ENCODE measurements around the gene HEPN1. TPM values are rescaled to one million over a fixed set of nuclear protein-coding genes. Genes with fewer than 3 reads are reported as not detected.

HEPN1 gene
- total RNA-seq: not detected

DNA sequence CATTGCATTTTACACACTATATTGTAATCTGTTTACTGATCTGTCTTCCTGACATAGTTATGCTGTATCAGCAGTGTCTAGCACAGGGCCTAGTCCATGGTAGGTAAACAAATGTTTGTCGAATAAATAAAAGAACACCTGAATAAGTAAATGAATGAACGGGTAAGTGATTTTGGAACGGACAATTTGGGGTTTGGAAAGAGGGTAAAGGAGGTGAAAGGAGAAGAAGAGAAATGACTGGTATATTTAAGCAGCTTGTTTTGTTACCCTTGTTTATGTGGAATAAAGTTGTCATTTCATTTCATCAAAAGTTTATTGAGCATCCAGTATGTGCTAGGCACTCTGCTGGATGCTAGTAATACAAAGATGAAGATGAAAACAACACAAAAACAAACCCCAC is at the start of gene HEPN1:
HEPN1 (plus strand) TSS at position 301 of the 400 bp plus-strand sequence.
- DNase-seq: no peak
- Histone ChIP-seq H3K36me3 (no peaks in the 10 kb centered on the region), H3K9me3 (no peaks in the 10 kb centered on the region), H3K4me1 (peaks cover 0 to 11% (median 2%) of the 10 kb centered on the region in 3 donors), H3K4me3 (no peak within 1 kb of the TSS), H3K27ac (no peak within 1 kb of the TSS), H3K27me3 (peaks cover 0 to 50% (median 0%) of the 10 kb centered on the region in 4 donors)
- 74 to 76% methylated on average over 3 of the region's 3 CpGs for WGBS, 2 donors
- TF ChIP-seq POLR2A (IDR thresholded peaks at IDR 0.05): no peak
- TF ChIP-seq, protein P1, sequence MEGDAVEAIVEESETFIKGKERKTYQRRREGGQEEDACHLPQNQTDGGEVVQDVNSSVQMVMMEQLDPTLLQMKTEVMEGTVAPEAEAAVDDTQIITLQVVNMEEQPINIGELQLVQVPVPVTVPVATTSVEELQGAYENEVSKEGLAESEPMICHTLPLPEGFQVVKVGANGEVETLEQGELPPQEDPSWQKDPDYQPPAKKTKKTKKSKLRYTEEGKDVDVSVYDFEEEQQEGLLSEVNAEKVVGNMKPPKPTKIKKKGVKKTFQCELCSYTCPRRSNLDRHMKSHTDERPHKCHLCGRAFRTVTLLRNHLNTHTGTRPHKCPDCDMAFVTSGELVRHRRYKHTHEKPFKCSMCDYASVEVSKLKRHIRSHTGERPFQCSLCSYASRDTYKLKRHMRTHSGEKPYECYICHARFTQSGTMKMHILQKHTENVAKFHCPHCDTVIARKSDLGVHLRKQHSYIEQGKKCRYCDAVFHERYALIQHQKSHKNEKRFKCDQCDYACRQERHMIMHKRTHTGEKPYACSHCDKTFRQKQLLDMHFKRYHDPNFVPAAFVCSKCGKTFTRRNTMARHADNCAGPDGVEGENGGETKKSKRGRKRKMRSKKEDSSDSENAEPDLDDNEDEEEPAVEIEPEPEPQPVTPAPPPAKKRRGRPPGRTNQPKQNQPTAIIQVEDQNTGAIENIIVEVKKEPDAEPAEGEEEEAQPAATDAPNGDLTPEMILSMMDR (IDR thresholded peaks at IDR 0.05): no peak
- intact Hi-C loops (cut with DNase I): no loop called here

DNA sequence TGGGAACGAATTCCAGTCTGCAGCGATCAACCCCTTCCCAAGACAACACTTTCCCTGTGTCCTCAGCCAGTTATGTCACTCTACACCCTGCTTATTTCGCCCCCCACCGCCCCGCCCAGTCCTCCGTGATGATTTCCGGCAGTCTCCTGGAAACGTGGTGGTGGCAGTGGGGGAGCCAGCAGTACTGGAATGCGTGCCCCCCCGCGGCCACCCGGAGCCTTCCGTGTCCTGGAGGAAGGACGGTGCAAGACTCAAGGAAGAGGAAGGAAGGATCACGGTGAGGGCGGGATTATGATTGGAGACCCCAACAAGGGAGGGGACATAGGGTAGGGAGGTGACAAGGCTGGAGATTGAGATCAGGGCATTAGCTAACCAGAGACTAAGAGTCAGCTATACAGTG is 49.7 kb upstream of the HEPN1 start:
- Histone ChIP-seq H3K9me3 (no peaks in the 10 kb centered on the region), H3K27me3 (peaks cover 25 to 100% (median 47%) of the 10 kb centered on the region in 4 donors), H3K36me3 (no peaks in the 10 kb centered on the region), H3K4me1 (peaks cover 13 to 51% (median 33%) of the 10 kb centered on the region in 3 donors), H3K4me3 (peak overlapping the region in 1 of 4 donors; percentile 16), H3K27ac (no peak overlapping the region)
- TF ChIP-seq, protein P1 (IDR thresholded peaks at IDR 0.05): no peak
- TF ChIP-seq POLR2A (IDR thresholded peaks at IDR 0.05): no peak
- 12 to 15% methylated on average over 6 to 7 of the region's 16 CpGs for WGBS, 2 donors
- no peak for DNase-seq
- intact Hi-C loops (cut with DNase I): no loop called here

- peaks cover 25 to 100% (median 41%) of the 10 kb centered on the region in 4 donors for H3K27me3 ChIP-seq
- H3K9me3 ChIP-seq: no peaks in the 10 kb centered on the region
- H3K4me3 ChIP-seq: no peak overlapping the region
- H3K36me3 ChIP-seq: no peaks in the 10 kb centered on the region
- no peak overlapping the region for H3K27ac ChIP-seq
- 69 to 71% methylated on average over 8 to 9 of the region's 14 CpGs for WGBS, 2 donors
- TF ChIP-seq, protein P1 (IDR thresholded peaks at IDR 0.05): no peak
- TF ChIP-seq POLR2A (IDR thresholded peaks at IDR 0.05): no peak
- H3K4me1 ChIP-seq: peaks cover 13 to 46% (median 30%) of the 10 kb centered on the region in 3 donors
- no peak for DNase-seq
- intact Hi-C loops (cut with DNase I): no loop called here
Measured at GRCh38 chr11:124869856-124870387, 49.1 kb upstream of the HEPN1 start.

GRCh38 chr11:124870430-124870829 is 48.6 kb upstream of the HEPN1 start:
- Histone ChIP-seq H3K27ac (no peak overlapping the region), H3K4me3 (no peak overlapping the region), H3K36me3 (no peaks in the 10 kb centered on the region), H3K9me3 (no peaks in the 10 kb centered on the region), H3K27me3 (peaks cover 23 to 100% (median 38%) of the 10 kb centered on the region in 4 donors), H3K4me1 (peaks cover 9 to 42% (median 25%) of the 10 kb centered on the region in 3 donors)
- no peak for DNase-seq
- intact Hi-C loops (cut with DNase I): no loop called here
- TF ChIP-seq, protein P1 (IDR thresholded peaks at IDR 0.05): no peak
- TF ChIP-seq POLR2A (IDR thresholded peaks at IDR 0.05): no peak
- WGBS, 2 donors: 56 to 65% methylated on average over 6 to 7 of the region's 7 CpGs

DNA sequence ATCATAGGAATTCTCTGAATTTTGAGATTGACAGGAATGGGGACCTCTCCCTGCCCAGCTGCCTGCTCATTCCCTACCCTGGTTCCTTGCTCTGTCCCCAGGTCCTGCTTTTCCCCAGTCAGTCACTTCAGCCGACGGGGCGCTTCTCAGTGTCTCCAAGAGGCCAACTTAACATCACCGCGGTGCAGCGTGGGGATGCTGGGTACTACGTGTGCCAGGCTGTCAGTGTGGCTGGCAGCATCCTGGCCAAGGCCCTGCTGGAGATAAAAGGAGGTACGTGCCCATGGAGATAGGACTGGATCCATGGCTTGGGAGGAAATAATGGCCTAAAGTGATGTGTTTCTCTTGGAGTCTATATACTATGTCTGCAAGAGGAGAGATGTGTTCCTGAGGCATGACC is 46.8 kb upstream of the HEPN1 start:
- intact Hi-C loops (cut with DNase I): no loop called here
- H3K9me3 ChIP-seq: no peaks in the 10 kb centered on the region
- no peak for DNase-seq
- peaks cover 8 to 91% (median 19%) of the 10 kb centered on the region in 4 donors for H3K27me3 ChIP-seq
- H3K36me3 ChIP-seq: no peaks in the 10 kb centered on the region
- no peak overlapping the region for H3K4me3 ChIP-seq
- peaks cover 2 to 39% (median 17%) of the 10 kb centered on the region in 3 donors for H3K4me1 ChIP-seq
- TF ChIP-seq, protein P1 (IDR thresholded peaks at IDR 0.05): no peak
- no peak for TF ChIP-seq POLR2A (IDR thresholded peaks at IDR 0.05)
- WGBS, 2 donors: 55 to 58% methylated on average over 7 to 8 of the region's 8 CpGs
- no peak overlapping the region for H3K27ac ChIP-seq
